ENCODE data around the gene CCR5.

CCR5 gene

GRCh38 chr3:46395210-46395661 lies 24.5 kb downstream of the CCR5 start:
- Histone ChIP-seq H3K4me3 (replicated peaks; ENCODE audit: low read depth, low read length) (no peak overlapping the region), H3K36me3 (ENCODE audit: control insufficient read depth, insufficient read depth, low read length) (no peaks in the 10 kb centered on the region), H3K27me3 (replicated peaks; ENCODE audit: control insufficient read depth, insufficient read depth, low read length) (no peaks in the 10 kb centered on the region; the same call in 1 of the 2 replicates)
- peak; percentile 23 for TF ChIP-seq CTCF (IDR thresholded peaks at IDR 0.05; ENCODE audit: insufficient read depth, low read length, poor library complexity, severe bottlenecking)
- DNase-seq (ENCODE audit: extremely low read depth, insufficient read length) = no peak

GRCh38 chr3:46395766-46396530 lies 25.2 kb downstream of the CCR5 start:
- H3K36me3 ChIP-seq (ENCODE audit: control insufficient read depth, insufficient read depth, low read length) = no peaks in the 10 kb centered on the region
- H3K4me3 ChIP-seq (replicated peaks; ENCODE audit: low read depth, low read length) = no peak overlapping the region
- no peaks in the 10 kb centered on the region; the same call in 1 of the 2 replicates for H3K27me3 ChIP-seq (replicated peaks; ENCODE audit: control insufficient read depth, insufficient read depth, low read length)
- no peak for DNase-seq (ENCODE audit: extremely low read depth, insufficient read length)
- TF ChIP-seq CTCF (IDR thresholded peaks at IDR 0.05; ENCODE audit: insufficient read depth, low read length, poor library complexity, severe bottlenecking) = no peak

DNA sequence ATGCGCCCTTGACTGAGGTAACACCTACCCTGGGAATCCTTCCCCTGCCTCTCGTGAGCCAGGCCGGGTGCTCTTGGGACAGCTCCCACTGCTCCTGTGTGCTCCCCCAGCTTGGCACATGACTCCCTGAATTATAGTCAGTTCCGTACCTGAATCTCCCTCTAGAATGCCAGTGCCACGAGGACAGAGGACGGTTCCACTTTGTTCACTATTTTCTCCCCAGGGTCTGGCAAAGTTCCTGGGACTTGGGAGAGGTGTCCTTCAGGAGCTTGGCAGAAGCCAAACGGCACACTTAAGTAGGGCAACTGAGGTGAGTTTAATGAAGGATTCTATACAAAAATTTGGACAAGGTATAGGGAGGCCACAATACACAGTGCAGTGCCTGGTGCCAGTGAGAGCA lies 26.4 kb downstream of the CCR5 start:
- H3K4me3 ChIP-seq (replicated peaks; ENCODE audit: low read depth, low read length) = no peak overlapping the region
- TF ChIP-seq CTCF (IDR thresholded peaks at IDR 0.05; ENCODE audit: insufficient read depth, low read length, poor library complexity, severe bottlenecking) = no peak
- no peaks in the 10 kb centered on the region; the same call in 1 of the 2 replicates for H3K27me3 ChIP-seq (replicated peaks; ENCODE audit: control insufficient read depth, insufficient read depth, low read length)
- no peak for DNase-seq (ENCODE audit: extremely low read depth, insufficient read length)
- H3K36me3 ChIP-seq (ENCODE audit: control insufficient read depth, insufficient read depth, low read length) = no peaks in the 10 kb centered on the region

GRCh38 chr3:46398186-46398955 lies 27.6 kb downstream of the CCR5 start:
- no peak for DNase-seq (ENCODE audit: extremely low read depth, insufficient read length)
- TF ChIP-seq CTCF (IDR thresholded peaks at IDR 0.05; ENCODE audit: insufficient read depth, low read length, poor library complexity, severe bottlenecking) = no peak
- Histone ChIP-seq H3K36me3 (ENCODE audit: control insufficient read depth, insufficient read depth, low read length) (no peaks in the 10 kb centered on the region), H3K27me3 (replicated peaks; ENCODE audit: control insufficient read depth, insufficient read depth, low read length) (no peaks in the 10 kb centered on the region; the same call in 1 of the 2 replicates), H3K4me3 (replicated peaks; ENCODE audit: low read depth, low read length) (no peak overlapping the region)

- Histone ChIP-seq H3K36me3 (ENCODE audit: control insufficient read depth, insufficient read depth, low read length) (no peaks in the 10 kb centered on the region), H3K4me3 (replicated peaks; ENCODE audit: low read depth, low read length) (no peak overlapping the region), H3K27me3 (replicated peaks; ENCODE audit: control insufficient read depth, insufficient read depth, low read length) (no peaks in the 10 kb centered on the region; the same call in 1 of the 2 replicates)
- DNase-seq (ENCODE audit: extremely low read depth, insufficient read length) = no peak
- no peak for TF ChIP-seq CTCF (IDR thresholded peaks at IDR 0.05; ENCODE audit: insufficient read depth, low read length, poor library complexity, severe bottlenecking)
Measured at GRCh38 chr3:46399098-46399497, 28.4 kb downstream of the CCR5 start.

All from GM06990 (cell line).